Frontal cortex (tissue), 4 donors: ENCODE data around the gene PAPPA. TPM values are rescaled to one million over a fixed set of nuclear protein-coding genes. Genes with fewer than 3 reads are reported as not detected.

Experiments
- DNase-seq, 2 donors: peaks; one replicate each; pipeline ENCODE4 v3.0.0; 2012; ENCODE audit warnings: low spot score in 2 of 2
- FAIRE-seq: peaks from 2 replicates; lab custom pipeline; 2012; peaks lifted over from hg19 to GRCh38; lab: Jason Lieb, UNC
- total RNA-seq: library from RNA; depleted of rRNA; stranded (reverse); fragments of >200 nt; gene quantifications from one replicate; pipeline ENCODE4 v1.2.3, GENCODE V29; 2014
- donor health status: control.
- donor health status: control.
- donor health status: control.

PAPPA gene
- total RNA-seq, 1 donor from 2014 or later = under 0.01 TPM

- no peak for DNase-seq
- no peak for FAIRE-seq
Measured at GRCh38 chr9:116435706-116436105, 282.1 kb downstream of the PAPPA start.

GRCh38 chr9:116436121-116436520, 282.5 kb downstream of the PAPPA start:
- DNase-seq (no peak), FAIRE-seq (no peak)

GRCh38 chr9:116437411-116438370, 284.1 kb downstream of the PAPPA start:
- FAIRE-seq = no peak

GRCh38 chr9:116442528-116442927, 288.9 kb downstream of the PAPPA start:
- DNase-seq (no peak), FAIRE-seq (no peak)

More at GRCh38 chr9:116437411-116438370, 284.1 kb downstream of the PAPPA start:
- no peak for DNase-seq

GRCh38 chr9:116447934-116448333, 294.3 kb downstream of the PAPPA start:
- DNase-seq = no peak
- no peak for FAIRE-seq

GRCh38 chr9:116448431-116448830, 294.8 kb downstream of the PAPPA start:
- DNase-seq (no peak), FAIRE-seq (no peak)

GRCh38 chr9:116449949-116450348, 296.4 kb downstream of the PAPPA start:
- FAIRE-seq (no peak), DNase-seq (no peak)

- DNase-seq = no peak
- no peak for FAIRE-seq
Measured at GRCh38 chr9:116450378-116451139, 297.0 kb downstream of the PAPPA start.

GRCh38 chr9:116451500-116452115, 298.0 kb downstream of the PAPPA start:
- DNase-seq (no peak), FAIRE-seq (no peak)
